Measurements from ENCODE around the gene MERTK. TPM values are rescaled to one million over a fixed set of nuclear protein-coding genes. Genes with fewer than 3 reads are reported as not detected.
A peak's percentile ranks its signal among the peaks of the same experiment; 100 is the strongest.
"Not testable (repeated sequence)": the region's sequence is repeated elsewhere in the genome, so short reads cannot be mapped to it uniquely, and the experiment has no call there.

The MERTK gene
- total and polyA plus RNA-seq, 11 donors: 1.9 to 15.2 (median 4.7) TPM

DNA sequence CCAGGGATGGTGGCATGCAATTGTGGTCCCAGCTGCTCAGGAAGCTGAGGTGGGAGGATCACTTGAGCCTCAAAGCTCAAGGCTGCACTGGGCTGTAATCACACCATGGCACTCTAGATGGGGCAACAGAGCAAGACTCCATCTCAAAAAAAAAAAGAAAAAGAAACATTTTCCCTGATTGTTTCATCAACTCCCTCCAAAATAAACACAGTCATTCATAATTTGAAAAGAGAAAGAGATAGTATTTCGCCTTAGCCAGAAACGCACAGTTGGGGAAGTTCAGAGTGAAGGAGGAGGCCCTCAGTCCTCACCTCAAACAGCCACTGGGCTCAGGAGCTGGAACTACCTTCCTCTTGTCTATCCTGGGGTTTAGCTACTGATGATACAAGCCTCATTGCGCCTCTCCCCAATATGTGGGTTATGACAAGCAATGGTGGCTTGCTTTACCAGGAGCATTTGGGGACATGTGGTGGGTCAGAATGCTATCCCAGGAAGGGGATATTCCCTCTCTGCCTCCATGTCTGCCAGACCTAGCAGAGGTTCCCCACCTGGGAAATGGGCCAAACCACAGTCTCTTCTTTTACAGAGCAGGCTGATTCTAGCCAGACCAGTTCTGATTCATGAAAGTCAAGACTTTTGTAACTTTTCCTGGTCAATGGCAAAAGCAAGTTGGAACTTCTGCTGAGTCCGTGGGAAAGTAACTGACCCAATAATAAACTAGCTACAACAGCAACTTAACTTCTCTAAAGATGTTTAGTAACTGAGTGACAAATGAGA is 134.5 kb downstream of the MERTK start:
- intact Hi-C loops (cut with DNase I): no loop called here
- 59 to 68% (median 61%) methylated on average over 4 of the region's 4 CpGs for WGBS, 4 donors
- Histone ChIP-seq H3K27ac (peak overlapping the region in 5 of 12 donors; percentile 13 to 73 (median 19)), H3K9me3 (peaks cover 0 to 4% (median 0%) of the 10 kb centered on the region in 12 donors), H3K36me3 (peaks cover 0 to 9% (median 2%) of the 10 kb centered on the region in 9 donors), H3K4me3 (no peak overlapping the region), H3K4me1 (peaks cover 0 to 41% (median 7%) of the 10 kb centered on the region in 12 donors), H3K27me3 (no peaks in the 10 kb centered on the region)
- DNase-seq (peak in 4 of 5 donors; percentile 33 to 49 (median 42)), ATAC-seq (peak; percentile 50 to 81 (median 65))
- TF ChIP-seq POLR2A (IDR thresholded peaks at IDR 0.05): no peak
- TF ChIP-seq, protein P1, sequence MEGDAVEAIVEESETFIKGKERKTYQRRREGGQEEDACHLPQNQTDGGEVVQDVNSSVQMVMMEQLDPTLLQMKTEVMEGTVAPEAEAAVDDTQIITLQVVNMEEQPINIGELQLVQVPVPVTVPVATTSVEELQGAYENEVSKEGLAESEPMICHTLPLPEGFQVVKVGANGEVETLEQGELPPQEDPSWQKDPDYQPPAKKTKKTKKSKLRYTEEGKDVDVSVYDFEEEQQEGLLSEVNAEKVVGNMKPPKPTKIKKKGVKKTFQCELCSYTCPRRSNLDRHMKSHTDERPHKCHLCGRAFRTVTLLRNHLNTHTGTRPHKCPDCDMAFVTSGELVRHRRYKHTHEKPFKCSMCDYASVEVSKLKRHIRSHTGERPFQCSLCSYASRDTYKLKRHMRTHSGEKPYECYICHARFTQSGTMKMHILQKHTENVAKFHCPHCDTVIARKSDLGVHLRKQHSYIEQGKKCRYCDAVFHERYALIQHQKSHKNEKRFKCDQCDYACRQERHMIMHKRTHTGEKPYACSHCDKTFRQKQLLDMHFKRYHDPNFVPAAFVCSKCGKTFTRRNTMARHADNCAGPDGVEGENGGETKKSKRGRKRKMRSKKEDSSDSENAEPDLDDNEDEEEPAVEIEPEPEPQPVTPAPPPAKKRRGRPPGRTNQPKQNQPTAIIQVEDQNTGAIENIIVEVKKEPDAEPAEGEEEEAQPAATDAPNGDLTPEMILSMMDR (IDR thresholded peaks at IDR 0.05): peak in 2 of 12 donors; percentile 12 to 17

DNA sequence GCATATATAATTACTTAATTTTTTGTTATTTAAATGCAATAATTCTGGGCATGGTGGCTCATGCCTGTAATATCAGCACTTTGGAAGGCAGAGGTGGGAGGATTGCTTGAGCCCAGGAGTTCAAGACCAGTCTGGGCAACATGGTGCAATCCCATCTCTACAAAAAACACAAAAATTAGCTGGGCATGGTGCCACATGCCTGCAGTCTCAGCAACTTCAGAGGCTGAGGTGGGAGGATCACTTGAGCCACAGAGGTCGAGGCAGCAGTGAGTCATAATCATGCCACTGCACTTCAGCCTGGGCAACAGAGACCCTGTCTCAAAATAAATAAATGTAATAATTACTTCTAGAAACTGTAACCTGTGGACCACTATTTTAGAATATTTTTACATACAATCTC is 135.2 kb downstream of the MERTK start:
- peaks cover 0 to 4% (median 0%) of the 10 kb centered on the region in 9 donors for H3K36me3 ChIP-seq
- 73 to 77% (median 75%) methylated on average over 1 of the region's 1 CpG for WGBS, 4 donors
- no peak overlapping the region for H3K4me3 ChIP-seq
- H3K9me3 ChIP-seq: peaks cover 0 to 4% (median 0%) of the 10 kb centered on the region in 12 donors
- no peaks in the 10 kb centered on the region for H3K27me3 ChIP-seq
- ATAC-seq: no peak
- DNase-seq: no peak
- peaks cover 0 to 41% (median 7%) of the 10 kb centered on the region in 12 donors for H3K4me1 ChIP-seq
- TF ChIP-seq POLR2A (IDR thresholded peaks at IDR 0.05): no peak
- TF ChIP-seq, protein P1 (IDR thresholded peaks at IDR 0.05): no peak
- H3K27ac ChIP-seq: peak overlapping the region in 1 of 12 donors; percentile 73
- intact Hi-C loops (cut with DNase I): no loop called here

DNA sequence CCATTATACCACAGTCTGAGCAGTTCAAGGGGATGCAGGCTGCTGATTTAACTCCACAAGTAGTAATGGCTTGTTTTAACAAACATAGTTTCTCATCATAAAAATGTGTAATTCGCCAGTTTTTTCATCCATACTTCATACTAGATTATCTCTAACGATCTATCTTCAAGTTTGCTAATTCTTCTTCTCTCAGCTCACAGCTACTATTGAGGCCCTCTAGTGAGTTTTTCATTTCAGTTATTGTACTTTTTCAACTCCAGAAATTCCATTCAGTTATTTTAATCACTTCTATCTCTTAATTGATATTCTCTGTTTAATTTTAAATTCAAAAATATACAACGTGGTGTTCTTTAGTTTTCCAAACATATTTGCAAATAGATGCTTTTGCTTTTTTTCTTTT is 136.5 kb downstream of the MERTK start:
- Histone ChIP-seq H3K4me1 (peaks cover 0 to 41% (median 7%) of the 10 kb centered on the region in 12 donors), H3K4me3 (no peak overlapping the region), H3K9me3 (peaks cover 0 to 4% (median 0%) of the 10 kb centered on the region in 12 donors), H3K36me3 (no peaks in the 10 kb centered on the region), H3K27me3 (no peaks in the 10 kb centered on the region), H3K27ac (no peak overlapping the region)
- no peak for TF ChIP-seq POLR2A (IDR thresholded peaks at IDR 0.05)
- TF ChIP-seq, protein P1 (IDR thresholded peaks at IDR 0.05): no peak
- DNase-seq (no peak), ATAC-seq (no peak)
- intact Hi-C loops (cut with DNase I): no loop called here
- WGBS, 4 donors: 65 to 96% (median 80%) methylated on average over 3 of the region's 3 CpGs

DNA sequence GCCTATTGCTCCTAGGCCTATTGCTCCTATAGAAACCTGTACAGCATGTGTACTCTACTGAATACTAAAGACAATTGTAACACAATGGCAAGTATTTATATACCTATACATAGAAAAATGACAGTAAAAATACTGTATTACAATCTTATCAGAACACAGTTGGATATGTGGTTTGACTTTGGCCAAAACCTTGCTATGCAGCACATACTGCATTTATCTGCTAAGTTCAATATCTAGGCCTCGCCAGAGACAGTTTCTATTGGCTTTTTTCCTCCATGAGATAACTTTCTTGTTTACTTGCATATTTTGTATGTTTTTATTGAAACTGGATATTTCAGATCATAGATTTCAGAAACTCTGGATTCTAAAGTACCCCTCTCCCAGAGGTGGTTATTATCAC is 137.4 kb downstream of the MERTK start:
- peaks cover 0 to 4% (median 0%) of the 10 kb centered on the region in 12 donors for H3K9me3 ChIP-seq
- no peaks in the 10 kb centered on the region for H3K27me3 ChIP-seq
- 83 to 96% (median 95%) methylated on average over 1 of the region's 1 CpG for WGBS, 4 donors
- intact Hi-C loops (cut with DNase I): no loop called here
- no peak for ATAC-seq
- H3K4me1 ChIP-seq: peaks cover 0 to 41% (median 7%) of the 10 kb centered on the region in 12 donors
- H3K4me3 ChIP-seq: no peak overlapping the region
- no peak overlapping the region for H3K27ac ChIP-seq
- TF ChIP-seq, protein P1 (IDR thresholded peaks at IDR 0.05): no peak
- TF ChIP-seq POLR2A (IDR thresholded peaks at IDR 0.05): no peak
- no peaks in the 10 kb centered on the region for H3K36me3 ChIP-seq
- no peak for DNase-seq

DNA sequence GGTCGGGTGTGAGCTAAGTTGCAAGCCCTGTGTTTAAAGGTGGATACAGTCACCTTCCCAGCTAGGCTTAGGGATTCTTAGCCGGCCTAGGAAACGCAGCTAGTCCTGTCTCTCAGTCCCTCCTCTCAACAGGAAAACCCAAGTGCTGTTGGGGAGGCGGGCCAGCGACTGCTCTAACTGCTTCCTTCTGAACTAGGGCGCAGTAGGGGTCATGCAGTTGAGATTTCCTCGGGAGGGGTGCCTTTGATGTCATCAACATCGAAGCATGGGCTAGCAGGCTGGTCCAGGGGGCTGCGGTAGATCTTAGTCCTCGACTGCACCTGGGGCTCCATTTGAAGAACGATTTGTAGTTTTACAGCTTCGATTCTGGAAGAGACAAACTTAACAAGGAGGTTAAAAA is 141.1 kb downstream of the MERTK start:
- H3K4me3 ChIP-seq; ATAC-seq; intact Hi-C loops (cut with DNase I); H3K27ac ChIP-seq; H3K36me3 ChIP-seq; H3K27me3 ChIP-seq; H3K4me1 ChIP-seq; DNase-seq: not testable (repeated sequence)
- peaks cover 0 to 12% (median 0%) of the 10 kb centered on the region in 12 donors for H3K9me3 ChIP-seq
- 87 to 93% (median 88%) methylated on average over 12 of the region's 12 CpGs for WGBS, 4 donors

DNA sequence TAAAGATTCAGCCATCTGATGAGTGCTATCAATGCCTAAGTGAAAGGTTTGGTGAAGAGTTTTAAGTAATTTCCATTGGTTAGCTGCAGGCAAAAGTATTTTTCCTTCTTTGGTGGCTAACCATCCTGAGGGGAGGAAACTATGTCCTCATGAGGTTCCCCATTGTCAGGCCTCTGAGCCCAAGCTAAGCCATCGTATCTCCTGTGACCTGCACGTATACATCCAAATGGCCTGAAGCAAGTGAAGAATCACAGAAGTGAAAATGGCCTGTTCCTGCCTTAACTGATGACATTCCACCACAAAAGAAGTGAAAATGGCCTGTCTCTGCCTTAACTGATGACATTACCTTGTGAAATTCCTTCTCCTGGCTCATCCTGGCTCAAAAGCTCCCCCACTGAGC is 141.7 kb downstream of the MERTK start:
- not testable (repeated sequence) for ATAC-seq, H3K4me1 ChIP-seq, H3K36me3 ChIP-seq, H3K4me3 ChIP-seq, H3K27ac ChIP-seq, DNase-seq, H3K27me3 ChIP-seq
- peaks cover 0 to 17% (median 3%) of the 10 kb centered on the region in 12 donors for H3K9me3 ChIP-seq
- 81 to 100% (median 83%) methylated on average over 2 of the region's 2 CpGs for WGBS, 4 donors
- intact Hi-C loops (cut with DNase I): loop anchor here in 1 of 10 donors (10.0 kb wide), 1 partner anchor 85 kb away; no protein-coding TSS in a partner anchor

DNA sequence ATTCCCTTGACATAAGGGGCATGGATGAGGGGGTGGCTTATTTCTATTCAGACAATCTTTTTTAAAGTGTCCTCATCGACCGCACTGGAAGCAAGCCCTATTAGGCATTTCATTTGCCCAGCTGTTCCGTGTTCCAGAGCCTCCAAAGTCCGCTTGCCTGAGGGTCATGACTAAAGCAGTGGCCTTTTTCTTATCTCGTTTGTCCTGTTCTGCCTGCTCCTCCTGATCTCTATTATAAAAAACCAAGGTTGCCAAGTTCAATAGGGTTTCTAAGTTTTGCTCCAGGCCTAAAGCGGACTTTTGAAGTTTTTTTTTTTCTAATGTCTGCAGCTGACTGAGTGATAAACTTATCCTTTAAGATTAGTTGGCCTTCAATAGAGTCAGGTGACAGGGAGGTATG is 143.1 kb downstream of the MERTK start:
- ATAC-seq, DNase-seq, H3K36me3 ChIP-seq, H3K27ac ChIP-seq, H3K27me3 ChIP-seq, H3K4me3 ChIP-seq, H3K4me1 ChIP-seq: not testable (repeated sequence)
- WGBS, 4 donors: 70 to 82% (median 72%) methylated on average over 6 of the region's 6 CpGs
- peaks cover 0 to 22% (median 9%) of the 10 kb centered on the region in 12 donors for H3K9me3 ChIP-seq
- intact Hi-C loops (cut with DNase I): loop anchor here in 1 of 10 donors (10.0 kb wide), 1 partner anchor 87 kb away; no protein-coding TSS in a partner anchor
